ENCODE data around the gene PLXNA1.

DNA sequence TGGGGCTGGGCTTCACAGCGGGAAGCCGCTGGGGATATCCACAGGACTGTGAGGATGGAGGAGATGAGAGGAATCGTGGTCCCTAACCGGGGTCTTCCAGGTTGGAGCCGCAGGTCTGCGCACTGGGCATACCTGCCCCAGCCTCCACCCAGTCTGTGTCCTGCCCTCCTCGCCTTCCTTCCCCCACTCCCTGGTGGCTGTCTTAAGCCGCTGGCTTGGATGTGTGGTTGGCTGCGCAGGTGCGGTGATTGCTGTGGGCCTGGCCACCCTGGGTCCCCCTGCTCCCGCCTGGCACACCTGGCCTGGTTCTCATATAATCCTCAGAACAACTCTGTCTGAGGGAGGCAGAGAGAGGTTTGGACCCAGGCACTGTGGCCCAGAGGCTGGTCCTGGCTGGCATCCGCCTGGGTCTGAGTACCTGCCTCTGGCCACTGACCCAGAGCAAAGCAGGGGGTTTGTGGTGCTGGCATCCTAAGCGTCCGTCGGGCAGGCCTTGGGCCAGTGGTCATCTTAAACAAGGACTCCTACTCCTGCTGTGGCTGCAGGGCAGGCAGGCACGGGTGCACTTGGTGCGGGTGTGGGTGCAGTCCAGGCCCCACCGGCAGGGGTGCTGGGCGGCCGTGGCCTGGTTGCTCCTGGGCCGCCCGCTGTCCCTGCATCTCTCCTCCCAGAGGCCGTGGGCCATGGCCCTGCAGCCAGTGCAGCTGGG is 18.7 kb downstream of the PLXNA1 start:
- TF ChIP-seq SUZ12 (IDR thresholded peaks at IDR 0.05) (no peak), FOXA1 (IDR thresholded peaks at IDR 0.05) (no peak), ARNT (IDR thresholded peaks at IDR 0.05) (no peak), FOXK2 (IDR thresholded peaks at IDR 0.05) (no peak), ELF4 (IDR thresholded peaks at IDR 0.05) (no peak), FOXM1 (IDR thresholded peaks at IDR 0.05; ENCODE audit: borderline replicate concordance) (no peak), SP1 (IDR thresholded peaks at IDR 0.05) (no peak)
- TF ChIP-seq, protein P1, sequence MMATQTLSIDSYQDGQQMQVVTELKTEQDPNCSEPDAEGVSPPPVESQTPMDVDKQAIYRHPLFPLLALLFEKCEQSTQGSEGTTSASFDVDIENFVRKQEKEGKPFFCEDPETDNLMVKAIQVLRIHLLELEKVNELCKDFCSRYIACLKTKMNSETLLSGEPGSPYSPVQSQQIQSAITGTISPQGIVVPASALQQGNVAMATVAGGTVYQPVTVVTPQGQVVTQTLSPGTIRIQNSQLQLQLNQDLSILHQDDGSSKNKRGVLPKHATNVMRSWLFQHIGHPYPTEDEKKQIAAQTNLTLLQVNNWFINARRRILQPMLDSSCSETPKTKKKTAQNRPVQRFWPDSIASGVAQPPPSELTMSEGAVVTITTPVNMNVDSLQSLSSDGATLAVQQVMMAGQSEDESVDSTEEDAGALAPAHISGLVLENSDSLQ (IDR thresholded peaks at IDR 0.05) = no peak
